Naive thymus-derived CD4-positive, alpha-beta T cell (primary cell): ENCODE measurements around the gene NOP56. TPM values are rescaled to one million over a fixed set of nuclear protein-coding genes. Genes with fewer than 3 reads are reported as not detected.
"Not testable (repeated sequence)": the region's sequence is repeated elsewhere in the genome, so short reads cannot be mapped to it uniquely, and the experiment has no call there.

Experiments
- ATAC-seq: fragments of 150-1000 bp; cut with Tn5 transposase; 2 replicates; pipeline ENCODE4 v1.10.0; 2021; ENCODE audit warnings: mild to moderate bottlenecking, moderate library complexity
- CTCF ChIA-PET: fragments of 350-600 bp; sonication (Branson Sonifier 250); formaldehyde crosslinking; loops from one replicate; lab custom pipeline; 2021; ENCODE audit warnings: antibody characterized with exemption; lab: Charles Lee
- POLR2A ChIA-PET: fragments of 350-600 bp; sonication (Branson Sonifier 250); formaldehyde crosslinking; loops from one replicate; lab custom pipeline; 2021; ENCODE audit warnings: antibody characterized with exemption, inconsistent platforms; lab: Charles Lee
- DNase-seq, 9 donors: peaks; one replicate each; pipeline versions ENCODE4 v3.0.0 to v3.0.0-alpha.2; 2020 to 2022; ENCODE audit warnings: mixed read lengths in 1 of 9
- H3K27ac ChIP-seq: one replicate; pipeline ENCODE4 v1.7.0; 2013; ENCODE audit warnings: mild to moderate bottlenecking, low read depth, low read length, moderate library complexity
- H3K27me3 ChIP-seq, 2 donors: one replicate each; pipeline ENCODE4 v1.7.0; 2013; ENCODE audit warnings: low read length in 2 of 2, mild to moderate bottlenecking in 2 of 2, moderate library complexity in 2 of 2; ENCODE audit not compliant: control insufficient read depth in 2 of 2, insufficient read depth in 2 of 2
- H3K36me3 ChIP-seq, 3 experiments: 1 replicate in 2 of 3; 2 replicates in 1 of 3; pipeline ENCODE4 v1.7.0; 2013; ENCODE audit warnings: low read length in 3 of 3, mild to moderate bottlenecking in 3 of 3, moderate library complexity in 1 of 3; ENCODE audit not compliant: insufficient read depth in 3 of 3, control insufficient read depth in 2 of 3
- H3K4me1 ChIP-seq, 2 donors: one replicate each; pipeline ENCODE4 v1.7.0; 2013; ENCODE audit warnings: low read length in 2 of 2, mild to moderate bottlenecking in 2 of 2, moderate library complexity in 1 of 2; ENCODE audit not compliant: control insufficient read depth in 2 of 2, insufficient read depth in 2 of 2
- H3K4me3 ChIP-seq: 2 replicates; pipeline ENCODE4 v1.7.0; 2013; ENCODE audit warnings: mild to moderate bottlenecking, low read length
- H3K9me3 ChIP-seq, 3 experiments: 1 replicate in 2 of 3; 2 replicates in 1 of 3; pipeline ENCODE4 v1.7.0; 2013; ENCODE audit warnings: low read length in 3 of 3; ENCODE audit not compliant: control insufficient read depth in 2 of 3
- H3K27ac Mint-ChIP-seq, 9 donors: one replicate each; pipeline ENCODE4 v1.8.0; 2020 to 2022; ENCODE audit warnings: mixed read lengths in 9 of 9, mild to moderate bottlenecking in 8 of 9, moderate library complexity in 5 of 9, inconsistent platforms in 2 of 9
- H3K27me3 Mint-ChIP-seq, 5 donors: one replicate each; pipeline ENCODE4 v1.8.0; 2021 to 2022; ENCODE audit warnings: mixed read lengths in 5 of 5, mild to moderate bottlenecking in 1 of 5
- H3K36me3 Mint-ChIP-seq, 5 donors: one replicate each; pipeline ENCODE4 v1.8.0; 2020 to 2022; ENCODE audit warnings: mixed read lengths in 5 of 5, mild to moderate bottlenecking in 3 of 5, inconsistent platforms in 1 of 5
- H3K4me1 Mint-ChIP-seq, 7 donors: one replicate each; pipeline ENCODE4 v1.8.0; 2020 to 2022; ENCODE audit warnings: mixed read lengths in 7 of 7, mild to moderate bottlenecking in 3 of 7, inconsistent platforms in 1 of 7
- H3K4me3 Mint-ChIP-seq, 10 donors: one replicate each; pipeline ENCODE4 v1.8.0; 2020 to 2022; ENCODE audit warnings: mild to moderate bottlenecking in 10 of 10, mixed read lengths in 10 of 10, moderate library complexity in 6 of 10, inconsistent platforms in 2 of 10
- H3K9me3 Mint-ChIP-seq, 11 donors: one replicate each; pipeline ENCODE4 v1.8.0; 2020 to 2022; ENCODE audit warnings: mixed read lengths in 11 of 11, mild to moderate bottlenecking in 4 of 11, inconsistent platforms in 1 of 11, moderate library complexity in 1 of 11
- intact Hi-C, 2 donors: fragments of 100-400 bp; cut with micrococcal nuclease; formaldehyde crosslinking; loops; one replicate each; pipeline ENCODE4 v1.15.1; 2023
- polyA plus RNA-seq, 2 donors: library from polyadenylated mRNA; unstranded; fragments of 300-500 nt; fragmentation: Illumina TruSeq; gene quantifications; one replicate each; pipeline ENCODE4 v1.2.3, GENCODE V29; 2021
- total RNA-seq, 6 experiments: library from RNA in 5 of 6; stranded (reverse) in 5 of 6; gene quantifications; 1 replicate in 5 of 6; 2 replicates in 1 of 6; pipeline ENCODE4 v1.2.3 and lab custom pipeline; 2021 to 2026

The NOP56 gene
- total and polyA plus RNA-seq, 7 experiments from 2014 or later = 89.0 to 375 (median 270) TPM

DNA sequence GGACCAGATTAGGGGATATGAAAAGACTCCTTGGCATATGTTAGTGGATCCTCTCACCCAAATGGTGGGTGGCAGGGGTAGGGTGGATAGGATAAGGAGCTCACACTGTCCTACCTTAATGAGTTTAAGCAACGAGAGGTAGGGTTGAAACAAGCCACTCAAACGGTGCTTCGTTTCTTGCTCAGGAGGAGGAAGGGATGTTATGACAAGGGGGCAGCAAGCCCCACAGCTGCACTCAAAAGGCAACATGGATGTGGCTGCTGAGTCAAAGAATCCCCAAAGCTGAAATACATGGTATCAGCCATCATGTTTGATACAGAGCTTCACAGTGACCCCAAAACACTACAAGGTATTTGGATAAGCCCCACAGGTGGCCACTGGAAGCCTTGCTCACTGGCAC lies 20.0 kb downstream of the NOP56 start:
- H3K4me1 Mint-ChIP-seq = no peaks in the 10 kb centered on the region
- no peaks in the 10 kb centered on the region for H3K9me3 Mint-ChIP-seq
- H3K27ac Mint-ChIP-seq = no peak overlapping the region
- Histone ChIP-seq H3K9me3 (no peaks in the 10 kb centered on the region), H3K4me1 (no peaks in the 10 kb centered on the region), H3K36me3 (no peaks in the 10 kb centered on the region), H3K4me3 (no peak overlapping the region), H3K27me3 (no peaks in the 10 kb centered on the region), H3K27ac (no peak overlapping the region)
- intact Hi-C loops = no loop called here
- ATAC-seq = no peak
- ChIA-PET CTCF (interaction anchor here (0.9 to 1.0 kb wide), 2 partner anchors 148 to 909 kb away, joined by 3 read pairs; no protein-coding TSS in a partner anchor), POLR2A (interaction anchor here (0.8 to 1.2 kb wide), 2 partner anchors 8 to 151 kb away, joined by 3 to 4 read pairs; partner anchors contain the start of gene IDH3B)
- no peaks in the 10 kb centered on the region for H3K36me3 Mint-ChIP-seq
- DNase-seq = no peak
- no peak overlapping the region for H3K4me3 Mint-ChIP-seq
- H3K27me3 Mint-ChIP-seq = peaks cover 0 to 10% (median 2%) of the 10 kb centered on the region in 5 donors

DNA sequence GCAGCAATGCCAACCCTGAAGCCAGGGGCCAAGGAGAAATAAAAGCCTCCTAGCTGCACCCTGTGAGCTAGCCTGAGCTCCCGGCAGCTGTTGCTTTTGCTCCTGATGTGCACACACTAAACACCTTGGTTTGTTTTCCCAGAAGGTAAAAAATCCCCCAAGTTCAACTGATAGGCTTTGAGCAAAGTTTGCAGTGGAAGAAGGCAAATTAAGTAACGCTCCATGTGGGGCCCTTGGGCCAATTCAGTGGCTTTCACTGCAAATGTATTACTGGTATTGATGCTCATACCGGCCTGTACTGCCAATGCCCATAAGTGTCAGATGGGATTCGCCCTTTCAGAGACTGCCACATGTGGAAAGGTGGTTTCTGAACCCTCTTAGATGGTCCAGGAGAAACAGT lies 21.0 kb downstream of the NOP56 start:
- intact Hi-C loops = no loop called here
- no peaks in the 10 kb centered on the region for H3K4me1 Mint-ChIP-seq
- no peak for DNase-seq
- H3K27me3 Mint-ChIP-seq = peaks cover 0 to 10% (median 4%) of the 10 kb centered on the region in 5 donors
- Histone ChIP-seq H3K4me3 (no peak overlapping the region), H3K27ac (no peak overlapping the region), H3K9me3 (no peaks in the 10 kb centered on the region), H3K4me1 (no peaks in the 10 kb centered on the region), H3K27me3 (no peaks in the 10 kb centered on the region), H3K36me3 (no peaks in the 10 kb centered on the region)
- CTCF ChIA-PET = interaction anchor here (0.6 to 1.0 kb wide), 4 partner anchors 106 to 576 kb away, joined by 3 to 7 read pairs (median 3); no protein-coding TSS in a partner anchor
- H3K36me3 Mint-ChIP-seq = no peaks in the 10 kb centered on the region
- no peak for ATAC-seq
- H3K9me3 Mint-ChIP-seq = no peaks in the 10 kb centered on the region
- no peak overlapping the region for H3K27ac Mint-ChIP-seq
- POLR2A ChIA-PET = interaction anchor here (1.2 kb wide), 1 partner anchor 8 kb away, joined by 3 read pairs; no protein-coding TSS in a partner anchor
- no peak overlapping the region for H3K4me3 Mint-ChIP-seq

GRCh38 chr20:2680046-2680445 lies 27.6 kb downstream of the NOP56 start:
- CTCF ChIA-PET = interaction anchor here (0.6 kb wide), 1 partner anchor 35 kb away, joined by 3 read pairs; no protein-coding TSS in a partner anchor
- peaks cover 0 to 2% (median 0%) of the 10 kb centered on the region in 7 donors for H3K4me1 Mint-ChIP-seq
- H3K36me3 ChIP-seq = no peaks in the 10 kb centered on the region
- no peaks in the 10 kb centered on the region for H3K27me3 ChIP-seq
- intact Hi-C loops = no loop called here
- no peak for DNase-seq
- no peak for ATAC-seq
- no peaks in the 10 kb centered on the region for H3K9me3 ChIP-seq
- H3K27me3 Mint-ChIP-seq = peaks cover 19 to 33% (median 26%) of the 10 kb centered on the region in 5 donors
- no peak overlapping the region for H3K27ac ChIP-seq
- POLR2A ChIA-PET = no interaction called here
- no peaks in the 10 kb centered on the region for H3K9me3 Mint-ChIP-seq
- no peaks in the 10 kb centered on the region for H3K4me1 ChIP-seq
- no peak overlapping the region for H3K4me3 Mint-ChIP-seq
- peaks cover 0 to 4% (median 0%) of the 10 kb centered on the region in 5 donors for H3K36me3 Mint-ChIP-seq
- H3K27ac Mint-ChIP-seq = no peak overlapping the region
- no peak overlapping the region for H3K4me3 ChIP-seq

DNA sequence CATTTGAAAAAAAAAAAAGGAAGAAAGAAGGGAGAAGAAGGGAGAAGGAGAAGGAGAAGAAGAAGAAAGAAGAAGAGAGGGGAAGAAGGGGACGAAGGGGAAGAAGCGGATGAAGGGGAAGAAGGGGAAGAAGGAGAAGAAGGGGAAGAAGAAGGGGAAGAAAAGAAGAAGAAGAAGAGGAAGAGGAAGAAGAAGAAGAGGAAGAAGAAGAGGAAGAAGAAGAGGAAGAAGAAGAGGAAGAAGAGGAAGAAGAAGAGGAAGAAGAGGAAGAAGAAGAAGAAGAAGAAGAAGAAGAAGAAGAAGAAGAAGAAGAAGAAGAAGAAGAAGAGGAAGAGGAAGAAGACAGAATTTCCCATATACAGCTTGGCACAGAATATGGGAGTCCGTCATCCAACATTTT lies 29.6 kb downstream of the NOP56 start:
- H3K4me1 ChIP-seq, H3K27me3 ChIP-seq, H3K27ac ChIP-seq, H3K9me3 Mint-ChIP-seq, DNase-seq, H3K27ac Mint-ChIP-seq, H3K4me1 Mint-ChIP-seq, CTCF ChIA-PET, H3K4me3 ChIP-seq, ATAC-seq, H3K9me3 ChIP-seq, H3K4me3 Mint-ChIP-seq, intact Hi-C loops, H3K36me3 ChIP-seq, H3K36me3 Mint-ChIP-seq, POLR2A ChIA-PET: not testable (repeated sequence)
- peaks cover 19 to 33% (median 26%) of the 10 kb centered on the region in 5 donors for H3K27me3 Mint-ChIP-seq

GRCh38 chr20:2684817-2685216 lies 32.4 kb downstream of the NOP56 start:
- H3K36me3 Mint-ChIP-seq, H3K36me3 ChIP-seq, H3K4me3 Mint-ChIP-seq, POLR2A ChIA-PET, H3K4me3 ChIP-seq, H3K9me3 ChIP-seq, H3K27me3 ChIP-seq, DNase-seq, H3K9me3 Mint-ChIP-seq, H3K27ac ChIP-seq, H3K27ac Mint-ChIP-seq: not testable (repeated sequence)
- H3K4me1 ChIP-seq = peaks cover 6 to 13% of the 10 kb centered on the region in 2 donors
- H3K27me3 Mint-ChIP-seq = peaks cover 19 to 32% (median 25%) of the 10 kb centered on the region in 5 donors
- peak; percentile 31 for ATAC-seq
- H3K4me1 Mint-ChIP-seq = peaks cover 8 to 16% (median 13%) of the 10 kb centered on the region in 7 donors
- intact Hi-C loops = loop anchor here in 1 of 2 donors (5.0 kb wide), 1 partner anchor 167 kb away; no protein-coding TSS in a partner anchor
- CTCF ChIA-PET = interaction anchor here (1.1 to 1.7 kb wide), 2 partner anchors 57 to 68 kb away, joined by 4 read pairs; no protein-coding TSS in a partner anchor

GRCh38 chr20:2687514-2687913 lies 35.1 kb downstream of the NOP56 start:
- POLR2A ChIA-PET = interaction anchor here (0.8 to 3.6 kb wide), 5 partner anchors 23 to 64 kb away, joined by 4 to 22 read pairs (median 6); partner anchors contain the start of genes IDH3B and NOP56

More at GRCh38 chr20:2687514-2687913, 35.1 kb downstream of the NOP56 start:
- H3K9me3 ChIP-seq = no peaks in the 10 kb centered on the region
- H3K4me1 Mint-ChIP-seq = peaks cover 24 to 31% (median 27%) of the 10 kb centered on the region in 7 donors
- peak overlapping the region in 6 of 9 donors; percentile 37 to 79 (median 70) for H3K27ac Mint-ChIP-seq
- H3K9me3 Mint-ChIP-seq = peaks cover 0 to 3% (median 0%) of the 10 kb centered on the region in 11 donors
- ATAC-seq (no peak), DNase-seq (no peak)
- H3K27me3 ChIP-seq = no peaks in the 10 kb centered on the region
- CTCF ChIA-PET = interaction anchor here (0.6 to 3.3 kb wide), 12 partner anchors 11 to 313 kb away, joined by 3 to 25 read pairs (median 4); no protein-coding TSS in a partner anchor
- peak overlapping the region in 7 of 10 donors; percentile 51 to 67 (median 58) for H3K4me3 Mint-ChIP-seq
- H3K36me3 ChIP-seq = no peaks in the 10 kb centered on the region
- peaks cover 0 to 6% (median 0%) of the 10 kb centered on the region in 5 donors for H3K36me3 Mint-ChIP-seq
- H3K4me3 ChIP-seq = no peak overlapping the region
- H3K4me1 ChIP-seq = peaks cover 6 to 13% of the 10 kb centered on the region in 2 donors
- no peak overlapping the region for H3K27ac ChIP-seq
- intact Hi-C loops = loop anchor here in 1 of 2 donors (5.0 kb wide), 1 partner anchor 165 kb away; no protein-coding TSS in a partner anchor
- peaks cover 0 to 38% (median 13%) of the 10 kb centered on the region in 5 donors for H3K27me3 Mint-ChIP-seq
